GM18508 (cell line): ENCODE measurements around the gene TULP3.

Experiments
- ATAC-seq: cut with Tn5 transposase; IDR thresholded peaks from one replicate; pipeline ENCODE4 v1.9.1; 2021; ENCODE audit warnings: moderate number of reproducible peaks; ENCODE audit not compliant: insufficient read depth, unreplicated experiment

The TULP3 gene

DNA sequence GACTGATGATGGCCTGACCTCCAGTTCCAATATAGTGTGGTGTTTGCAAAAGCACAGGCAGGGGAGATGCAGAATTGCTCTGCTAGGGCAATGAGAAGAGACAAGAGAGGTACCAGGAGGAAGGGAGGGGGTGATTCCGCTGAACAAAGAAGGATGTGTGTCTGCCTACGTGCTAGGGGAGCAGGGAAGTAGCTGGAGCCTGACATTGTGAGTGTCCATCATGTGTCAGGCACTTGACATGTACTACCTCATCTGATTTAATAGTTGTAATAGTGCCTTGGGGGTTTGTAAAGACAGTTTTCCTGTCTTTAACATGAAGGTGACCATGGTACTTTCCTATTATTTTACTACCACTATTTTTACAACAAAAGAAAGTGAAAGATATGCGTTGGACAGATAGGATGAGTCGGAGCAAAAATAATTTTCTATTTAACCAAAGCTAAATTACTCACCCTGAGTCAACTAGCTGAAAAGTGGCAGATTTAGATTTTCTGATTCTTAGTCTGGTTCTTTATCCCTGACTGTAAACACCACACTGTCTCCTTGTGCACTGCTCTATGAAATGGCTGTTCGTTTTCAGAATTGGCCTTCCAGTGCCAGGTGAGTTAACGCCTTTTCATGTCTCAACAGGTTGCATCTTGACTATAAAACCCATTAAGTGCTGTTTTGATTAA, 34.8 kb downstream of the TULP3 start:
- no peak for ATAC-seq

DNA sequence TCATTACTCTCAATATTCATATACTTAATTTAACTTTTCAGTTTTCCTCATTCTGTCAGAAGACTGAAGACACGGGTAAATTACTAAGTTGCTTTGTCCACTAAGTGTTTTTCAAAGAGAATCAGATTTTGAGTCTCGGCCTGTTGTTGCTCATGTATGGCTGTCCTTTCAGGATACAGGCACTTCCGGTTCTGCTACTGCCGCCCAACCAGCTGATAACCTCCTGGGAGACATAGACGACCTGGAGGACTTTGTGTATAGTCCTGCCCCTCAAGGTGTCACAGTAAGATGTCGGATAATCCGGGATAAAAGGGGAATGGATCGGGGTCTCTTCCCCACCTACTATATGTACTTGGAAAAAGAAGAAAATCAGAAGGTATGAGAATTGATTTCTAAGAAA, 40.2 kb downstream of the TULP3 start:
- no peak for ATAC-seq

DNA sequence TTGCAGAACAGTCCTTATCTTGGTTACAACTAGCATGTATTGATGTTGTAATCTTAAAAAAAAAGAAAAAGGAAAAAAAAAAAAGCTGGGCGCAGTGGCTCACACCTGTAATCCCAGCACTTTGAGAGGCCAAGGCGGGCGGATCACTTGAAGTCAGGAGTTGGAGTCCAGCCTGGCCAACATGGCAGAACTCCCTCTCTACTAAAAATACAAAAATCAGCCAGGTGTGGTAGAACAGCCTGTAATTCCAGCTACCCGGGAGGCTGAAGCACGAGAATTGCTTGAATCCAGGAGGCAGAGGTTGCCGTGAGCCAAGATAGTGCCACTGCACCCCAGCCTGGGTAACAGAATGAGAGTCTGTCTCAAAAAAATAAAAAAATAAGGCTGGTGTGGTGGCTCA, 42.9 kb downstream of the TULP3 start:
- no peak for ATAC-seq

DNA sequence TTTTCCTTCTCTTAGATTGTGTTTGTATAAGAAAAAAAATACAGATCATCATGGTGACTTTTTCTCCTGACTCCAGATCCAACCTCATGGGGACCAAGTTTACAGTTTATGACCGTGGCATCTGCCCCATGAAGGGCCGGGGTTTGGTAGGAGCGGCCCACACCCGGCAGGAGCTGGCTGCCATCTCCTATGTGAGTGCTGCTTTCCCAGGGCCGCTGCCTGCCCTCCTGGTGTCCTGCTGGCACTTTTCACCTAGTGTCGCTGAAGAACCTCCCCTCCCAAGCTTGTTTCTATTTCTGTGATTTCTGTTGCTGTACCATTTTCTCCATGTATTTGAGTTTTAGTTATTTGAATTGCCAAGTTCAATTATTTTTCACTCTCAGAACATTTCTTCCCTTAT, 43.7 kb downstream of the TULP3 start:
- ATAC-seq: no peak

DNA sequence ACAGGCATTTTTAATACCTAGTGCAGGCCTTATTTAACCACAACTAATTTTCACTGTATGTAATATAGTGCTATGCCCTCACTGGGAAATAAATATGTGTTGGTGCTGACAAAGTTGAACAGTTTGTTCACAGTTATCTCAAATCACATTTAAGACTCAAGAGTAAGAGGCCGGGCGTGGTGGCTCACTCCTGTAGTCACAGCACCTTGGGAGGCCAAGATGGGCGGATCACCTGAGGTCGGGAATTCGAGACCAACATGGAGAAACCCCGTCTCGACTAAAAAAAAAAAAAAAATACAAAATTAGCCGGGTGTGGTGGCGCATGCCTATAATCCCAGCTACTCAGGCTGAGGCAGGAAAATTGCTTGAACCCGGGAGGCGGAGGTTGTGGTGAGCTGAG, 45.6 kb downstream of the TULP3 start:
- ATAC-seq: no peak

DNA sequence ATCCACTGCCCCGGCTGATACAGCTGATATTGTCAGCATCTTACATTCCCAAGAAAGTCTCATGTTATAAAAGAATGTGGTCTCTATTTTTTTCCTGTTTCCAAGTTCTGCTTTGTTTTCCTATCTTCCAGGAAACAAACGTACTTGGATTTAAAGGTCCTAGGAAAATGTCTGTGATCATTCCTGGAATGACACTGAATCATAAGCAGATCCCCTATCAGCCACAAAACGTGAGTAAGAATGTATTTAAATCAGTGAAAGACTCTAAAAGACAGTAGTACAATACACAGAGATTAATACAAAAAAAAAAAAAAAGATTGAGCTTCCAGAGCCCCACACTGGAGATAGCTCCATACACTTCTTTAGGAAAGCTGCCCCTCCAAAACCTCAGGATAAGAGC, 46.8 kb downstream of the TULP3 start:
- ATAC-seq: no peak

DNA sequence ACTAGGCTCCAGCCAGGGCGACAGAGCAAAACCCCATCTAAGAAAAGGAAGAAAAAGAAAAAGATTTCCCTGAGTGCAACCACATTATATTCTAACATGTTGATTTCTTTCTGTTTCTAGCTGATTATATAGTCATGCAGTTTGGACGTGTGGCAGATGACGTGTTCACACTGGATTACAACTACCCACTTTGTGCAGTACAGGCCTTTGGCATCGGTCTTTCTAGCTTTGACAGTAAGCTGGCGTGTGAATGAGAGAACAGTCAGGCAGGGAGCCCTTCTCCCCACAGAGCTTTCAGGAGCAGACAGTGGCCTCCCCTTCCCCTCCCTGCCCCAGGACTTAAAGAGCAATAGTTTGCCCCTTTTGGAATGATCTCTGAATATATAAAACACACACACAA, 48.5 kb downstream of the TULP3 start:
- ATAC-seq: no peak

DNA sequence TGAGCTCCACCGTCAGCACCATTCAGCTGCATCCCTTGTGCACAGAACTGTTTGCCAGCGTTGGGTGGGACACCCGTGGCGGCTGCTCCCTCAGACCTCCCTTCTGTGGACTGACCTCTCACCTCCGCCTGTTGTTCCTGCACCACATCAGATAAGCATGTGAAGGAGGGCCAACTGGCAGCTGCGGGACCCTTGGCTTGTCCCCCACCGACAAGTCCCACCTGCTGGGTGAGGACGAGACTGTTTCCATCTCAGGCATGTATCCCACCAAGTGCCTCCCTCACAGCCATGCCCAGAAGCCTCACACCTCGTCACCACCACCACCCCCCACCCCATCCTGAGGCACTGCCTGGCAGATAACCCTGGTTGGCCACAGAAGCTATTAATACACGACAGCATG, 49.9 kb downstream of the TULP3 start:
- ATAC-seq: no peak

DNA sequence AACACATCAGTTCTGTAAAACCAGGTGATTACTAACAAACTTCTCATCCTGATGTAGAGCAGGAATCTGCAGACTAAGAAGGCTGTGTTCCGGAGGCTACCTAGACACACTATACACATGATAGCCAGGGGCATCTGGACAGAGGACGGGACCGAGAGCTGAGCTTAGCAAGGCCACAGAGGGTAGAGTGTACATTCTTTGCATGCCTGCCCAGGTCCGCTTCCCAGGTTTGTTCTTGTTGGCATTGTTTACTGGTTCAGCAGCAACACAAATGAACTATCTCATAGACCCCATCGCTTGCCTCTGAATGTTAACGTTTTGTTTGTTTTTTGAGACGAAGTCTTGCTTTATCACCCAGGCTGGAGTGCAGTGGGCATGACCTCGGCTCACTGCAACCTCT, 50.8 kb downstream of the TULP3 start:
- ATAC-seq: no peak

DNA sequence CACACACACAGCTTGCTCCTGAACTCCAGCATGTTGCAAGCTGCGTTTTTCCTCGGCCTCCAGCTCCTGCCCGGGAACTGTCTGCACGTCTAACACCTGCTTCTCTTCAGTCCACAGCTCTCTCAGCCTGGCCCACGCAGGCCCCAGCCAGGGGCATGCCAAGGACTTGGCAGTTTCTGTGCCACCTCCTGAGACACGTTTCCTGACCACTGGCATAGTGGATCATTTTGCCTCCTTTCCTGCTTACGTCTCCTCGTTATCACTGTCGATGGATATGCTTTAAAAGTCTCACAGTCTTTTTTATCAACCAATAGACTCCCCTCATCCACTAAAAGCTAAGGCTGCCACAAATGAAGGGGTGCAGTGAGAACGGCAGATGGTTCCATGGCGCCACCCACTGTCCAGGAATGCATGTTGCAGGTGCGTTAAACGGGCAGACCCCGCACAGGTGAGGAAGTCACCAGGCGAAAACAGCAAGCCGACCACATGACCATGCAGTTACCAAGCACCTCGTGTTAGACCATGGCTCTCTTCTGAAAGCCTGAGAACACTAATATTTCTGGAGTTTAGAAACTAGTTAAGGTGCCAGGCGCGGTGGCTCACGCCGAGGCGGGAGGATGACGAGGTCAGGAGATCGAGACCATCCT, 53.8 kb downstream of the TULP3 start:
- no peak for ATAC-seq

DNA sequence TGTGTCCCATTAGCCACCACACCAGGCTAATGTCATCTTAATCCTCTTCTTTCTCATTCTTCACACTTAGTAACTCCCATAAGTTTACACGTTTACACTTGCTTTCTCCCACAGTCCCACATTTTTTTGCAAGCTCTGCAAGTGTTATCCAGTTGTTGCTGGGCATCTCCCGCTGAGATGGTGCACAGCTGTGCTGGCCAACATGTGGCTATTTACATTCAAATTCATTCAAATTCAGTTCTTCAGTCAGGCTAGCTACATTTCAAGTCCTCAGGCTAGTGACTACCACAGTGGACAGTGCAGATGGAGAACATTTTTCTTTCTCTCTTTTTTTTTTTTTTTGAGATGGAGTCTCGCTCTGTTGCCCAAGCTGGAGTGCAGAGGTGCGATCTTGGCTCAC, 58.7 kb downstream of the TULP3 start:
- ATAC-seq: no peak

DNA sequence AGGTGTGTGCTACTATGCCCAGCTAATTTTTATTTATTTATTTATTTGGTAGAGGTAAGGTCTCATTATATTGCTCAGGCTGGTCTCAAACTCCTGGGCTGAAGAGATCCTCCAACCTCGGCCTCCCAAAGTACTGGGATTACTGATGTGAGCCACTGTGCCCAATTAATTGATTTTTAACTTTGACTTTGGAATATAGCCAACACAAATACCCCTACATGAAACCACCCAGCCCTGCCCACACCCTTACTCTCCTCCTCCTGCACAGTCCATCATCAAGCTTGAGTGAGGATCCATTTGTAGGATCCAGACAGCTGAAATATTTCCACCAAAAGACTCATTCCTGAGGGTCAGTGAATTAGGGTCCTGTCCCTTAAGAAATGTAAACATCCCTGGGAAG, 65.2 kb downstream of the TULP3 start:
- ATAC-seq: no peak

DNA sequence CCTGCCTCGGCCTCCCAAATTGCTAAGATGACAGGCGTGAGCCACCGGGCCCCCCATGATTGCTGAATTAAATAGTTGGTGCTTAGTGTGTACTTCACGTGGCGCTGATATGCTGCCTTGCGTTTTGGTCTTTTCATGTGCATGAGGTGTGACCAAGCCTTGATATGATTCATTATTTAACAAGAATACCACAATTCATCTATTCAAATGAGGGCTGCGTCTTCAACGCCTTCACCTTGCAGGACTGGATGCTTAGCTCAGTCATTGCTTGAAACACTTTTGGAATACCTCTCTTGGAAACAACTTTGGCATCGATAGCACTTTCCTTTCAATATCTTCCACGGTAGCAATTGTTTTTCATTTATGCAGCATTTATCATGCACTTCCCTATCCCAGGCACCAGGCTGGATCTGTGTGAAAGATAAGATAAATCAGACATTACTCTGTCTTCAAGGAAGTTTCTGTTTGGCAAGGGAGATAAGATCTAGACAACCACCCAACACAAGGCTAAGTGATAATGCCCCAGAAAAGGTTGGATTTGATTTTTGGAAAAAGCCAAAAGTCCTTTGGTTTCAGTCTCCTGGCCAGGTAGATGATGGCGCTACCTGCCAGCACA, 67.2 kb downstream of the TULP3 start:
- no peak for ATAC-seq

DNA sequence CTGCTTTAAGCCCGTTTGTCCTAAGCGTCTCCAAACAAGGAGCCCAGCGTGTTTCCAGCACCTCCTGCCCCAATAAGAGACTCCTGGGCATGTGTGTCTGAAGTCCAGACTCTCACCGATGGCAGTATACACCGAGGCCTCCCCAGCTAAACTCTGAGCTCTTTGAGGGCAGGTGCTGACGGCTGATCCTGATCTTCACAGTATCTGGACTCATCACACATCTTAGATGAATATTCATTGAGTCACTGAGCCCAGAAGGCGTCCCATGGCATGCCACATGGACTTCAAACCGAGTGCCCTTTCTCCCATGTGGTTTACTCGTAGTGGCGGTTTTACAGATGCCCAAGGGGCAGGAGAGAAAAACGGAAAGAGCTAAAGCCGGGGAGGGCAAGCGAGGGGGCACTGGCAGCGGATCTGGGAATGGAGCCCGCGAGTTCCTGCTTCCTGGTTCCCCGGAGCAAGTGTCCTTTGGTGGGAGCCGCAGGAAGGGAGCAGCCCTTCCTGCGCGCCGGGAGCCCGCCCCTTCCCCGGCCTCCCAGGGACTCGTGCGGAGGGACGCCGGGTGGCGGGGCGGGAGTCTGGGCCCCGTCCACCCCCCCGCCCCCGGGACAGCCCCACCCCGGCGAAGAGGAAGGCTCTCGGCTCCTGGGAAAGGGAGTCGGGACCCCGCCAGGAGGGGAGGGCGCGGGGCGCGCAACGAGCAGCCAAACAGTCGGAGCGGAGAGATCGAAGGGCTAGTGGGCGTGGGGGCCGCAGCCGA, 67.9 kb downstream of the TULP3 start:
- ATAC-seq: no peak

DNA sequence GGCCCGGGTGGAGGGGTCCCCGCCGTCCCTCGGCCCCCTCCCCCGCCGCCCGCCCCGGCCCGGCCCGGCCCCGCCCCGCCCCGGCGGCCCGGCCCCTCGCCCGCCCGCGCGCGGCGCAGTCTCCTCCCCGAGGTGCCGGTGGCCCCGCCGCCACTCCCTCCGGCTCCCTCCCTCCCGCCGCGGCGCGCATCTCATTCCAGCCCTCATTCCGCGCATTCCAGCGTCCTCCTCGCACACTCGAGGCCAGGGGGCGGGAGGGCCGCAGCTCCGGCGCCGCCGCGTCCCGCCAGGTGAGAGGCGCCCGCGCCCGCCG, 68.5 kb downstream of the TULP3 start, which contains the start of gene TEAD4:
Gene TEAD4, plus strand, starts transcription at position 206 of the 313 bp plus-strand sequence.
- ATAC-seq: no peak

DNA sequence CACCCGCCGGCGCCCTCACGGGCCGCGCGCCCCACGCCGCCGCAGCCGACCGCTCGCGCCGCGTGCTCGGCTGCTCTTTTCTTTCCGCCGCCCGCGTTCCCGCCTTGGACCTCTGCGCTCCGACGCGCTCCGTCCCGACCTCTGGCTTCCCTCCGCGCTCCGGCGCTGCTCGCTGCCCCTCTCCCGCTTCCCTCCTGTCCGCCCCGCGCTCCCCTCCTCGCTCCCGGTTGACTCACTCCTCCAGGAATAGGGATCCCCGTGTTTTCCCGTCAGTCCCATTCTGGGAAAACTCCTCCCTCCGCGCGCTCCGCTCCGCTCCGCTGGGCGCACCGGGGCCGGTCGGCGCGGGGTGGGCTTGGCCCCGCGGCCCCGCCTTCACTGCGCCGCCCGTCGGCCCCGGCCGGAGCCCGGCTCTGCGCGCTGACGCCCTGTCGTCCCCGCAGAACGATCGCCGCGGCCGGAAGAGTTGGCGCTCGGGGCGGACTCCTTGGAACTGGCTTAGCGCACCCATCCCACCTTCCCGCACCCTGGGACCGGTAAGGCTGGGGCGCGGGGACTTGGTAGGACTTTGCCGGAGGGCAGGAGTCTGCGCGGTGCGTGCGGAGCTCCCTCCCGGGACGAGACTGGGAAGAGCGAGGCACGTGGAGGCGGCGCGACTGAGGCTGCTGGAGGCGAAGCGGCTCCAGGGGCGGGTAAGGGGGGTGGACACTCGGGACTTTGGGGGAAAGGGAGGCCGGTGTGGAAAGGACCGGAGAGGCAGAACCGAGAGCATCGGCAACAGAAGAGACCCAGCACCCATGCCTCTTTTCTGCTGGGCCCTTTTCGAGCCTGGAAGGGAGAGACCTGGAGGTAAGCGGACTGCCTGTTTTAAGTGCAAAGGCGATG, 69.1 kb downstream of the TULP3 start:
- no peak for ATAC-seq

DNA sequence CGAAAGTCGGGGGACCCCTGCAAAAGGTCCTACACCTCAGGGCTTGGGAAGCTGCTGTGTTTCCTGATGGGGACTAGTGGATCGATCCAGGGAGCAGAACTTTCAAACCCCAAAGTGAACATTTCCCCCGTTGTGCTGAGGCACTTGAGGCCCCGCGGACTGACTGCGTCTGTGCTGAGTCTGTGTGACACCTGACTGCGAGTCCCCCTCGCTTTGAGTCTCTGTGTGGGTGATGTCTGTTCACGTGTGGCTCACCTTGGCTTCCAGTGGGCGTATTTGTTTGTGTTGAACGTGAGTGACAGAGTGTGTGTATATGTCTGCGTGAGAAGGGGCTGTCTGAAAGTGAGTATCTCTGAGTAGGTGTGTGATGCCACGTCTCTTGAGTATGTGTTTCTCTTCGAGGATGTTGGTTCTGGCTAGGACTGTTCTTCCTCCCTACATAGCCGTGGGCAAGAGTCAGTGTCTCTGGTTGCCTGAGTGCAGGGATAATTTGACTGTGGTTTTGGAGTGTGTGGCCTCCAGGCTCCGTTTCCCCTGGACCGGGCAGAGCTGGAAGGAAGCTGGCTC, 69.8 kb downstream of the TULP3 start:
- no peak for ATAC-seq

DNA sequence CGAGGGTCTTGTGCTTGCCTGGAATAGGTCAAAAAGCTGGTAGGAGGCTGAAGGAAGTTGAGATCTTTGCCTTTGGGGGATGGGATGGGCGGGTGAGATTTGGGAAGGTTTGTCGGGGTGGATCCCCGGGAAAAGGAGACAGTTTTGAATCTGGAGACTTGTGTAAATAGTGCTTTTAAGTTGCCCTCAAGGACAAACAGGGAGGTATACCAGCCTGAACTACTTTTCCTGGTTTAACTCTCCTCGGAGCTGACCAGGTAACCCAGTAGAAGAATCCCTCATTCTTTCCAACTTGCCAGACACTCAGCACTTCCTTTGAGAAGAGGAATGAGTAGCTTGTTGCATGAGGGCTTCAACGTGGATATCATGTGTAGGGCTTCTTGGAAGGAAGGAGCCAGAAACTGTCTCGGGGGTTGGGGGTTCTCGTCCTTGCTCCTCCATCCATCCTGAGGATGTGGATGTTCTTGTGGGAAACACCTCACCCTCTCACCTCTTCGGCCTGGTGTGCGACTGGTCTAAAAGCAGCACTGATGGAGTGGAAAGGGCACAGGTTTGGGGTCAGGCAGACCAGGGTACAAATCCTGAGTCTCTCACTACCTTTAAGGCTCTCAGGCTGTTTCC, 70.4 kb downstream of the TULP3 start:
- no peak for ATAC-seq

DNA sequence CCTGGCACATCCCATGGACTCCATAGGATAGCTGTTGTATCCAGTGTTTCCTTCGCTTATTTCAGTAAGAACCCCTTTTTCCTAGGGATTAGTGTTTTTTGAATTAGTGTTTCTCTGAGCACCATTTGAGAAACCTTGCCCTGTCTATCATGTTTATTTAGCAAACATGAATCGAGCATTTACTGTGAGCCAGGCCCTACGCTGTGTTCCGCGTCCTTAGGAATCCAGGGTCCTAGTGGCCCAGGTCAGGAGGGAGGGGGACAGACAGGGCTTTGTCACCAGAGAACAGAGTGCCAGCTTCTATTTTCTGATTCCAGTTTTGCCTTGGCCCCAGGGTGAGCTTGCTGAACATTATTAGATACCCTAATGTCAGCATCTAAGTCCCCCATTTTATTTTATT, 71.0 kb downstream of the TULP3 start:
- no peak for ATAC-seq
